Skin of body (tissue), 2 donors: ENCODE measurements around the gene DCTN2. TPM values are rescaled to one million over a fixed set of nuclear protein-coding genes. Genes with fewer than 3 reads are reported as not detected.
"Not testable (repeated sequence)": the region's sequence is repeated elsewhere in the genome, so short reads cannot be mapped to it uniquely, and the experiment has no call there.

Source experiments
- DNase-seq: peaks from one replicate; lab custom pipeline; 2025; lab: John Stamatoyannopoulos, UW
- total RNA-seq: library from RNA; depleted of rRNA; stranded (reverse); fragments of >200 nt; gene quantifications from one replicate; pipeline ENCODE4 v1.2.3, GENCODE V29; 2014

DCTN2 gene
- total RNA-seq, 1 donor from 2014 or later = 62.0 TPM

DNA sequence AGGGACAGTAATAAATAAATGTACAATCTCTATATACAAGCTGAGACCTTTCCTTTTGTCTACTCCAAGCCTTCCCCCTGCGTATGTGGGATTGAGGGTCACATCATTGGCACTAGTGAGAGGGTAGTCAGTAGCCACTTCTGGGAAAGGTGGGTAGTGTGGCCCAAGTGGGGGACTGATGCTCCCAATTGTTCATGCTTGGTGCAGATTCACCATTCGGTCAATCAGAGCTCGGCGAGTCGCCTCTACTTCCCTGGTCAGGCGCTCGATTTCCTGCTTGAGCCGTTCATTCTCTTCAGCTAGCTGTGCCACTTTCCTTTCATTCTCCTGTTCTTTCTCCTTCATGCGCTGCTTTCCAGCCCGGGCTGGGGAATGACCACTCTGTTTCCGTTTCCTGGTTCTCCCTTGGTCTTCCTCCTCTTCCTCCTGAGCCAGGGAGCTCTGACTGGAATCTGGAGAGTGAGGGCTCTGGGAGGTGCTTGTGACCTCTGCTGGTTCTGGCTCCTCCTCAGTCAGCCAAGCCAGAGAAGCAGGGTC is 30.3 kb downstream of the DCTN2 start:
- DNase-seq = no peak

DNA sequence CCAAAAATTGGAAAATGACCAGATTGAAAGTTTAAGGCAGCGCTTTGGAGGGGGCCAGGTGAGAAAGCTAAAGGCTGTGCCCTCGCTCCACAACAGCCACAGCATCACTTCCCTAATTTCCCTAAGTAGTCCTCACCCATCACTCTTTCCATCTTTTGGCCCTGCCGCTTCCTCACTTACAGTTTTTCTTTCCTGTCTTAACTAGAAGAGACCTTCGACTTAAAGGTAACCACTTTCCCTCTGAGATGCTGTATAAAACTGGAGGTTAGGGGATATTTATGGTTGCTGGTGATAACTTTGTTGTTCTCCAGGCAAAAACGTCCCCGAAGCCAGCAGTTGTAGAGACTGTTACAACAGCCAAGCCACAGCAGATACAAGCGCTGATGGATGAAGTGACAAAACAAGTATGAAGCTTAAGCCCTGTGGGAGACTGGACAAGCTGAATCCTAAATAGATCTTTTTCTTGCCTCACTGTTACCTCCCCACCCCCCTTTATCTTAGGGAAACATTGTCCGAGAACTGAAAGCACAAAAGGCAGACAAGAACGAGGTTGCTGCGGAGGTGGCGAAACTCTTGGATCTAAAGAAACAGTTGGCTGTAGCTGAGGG is 31.0 kb downstream of the DCTN2 start:
- no peak for DNase-seq

DNA sequence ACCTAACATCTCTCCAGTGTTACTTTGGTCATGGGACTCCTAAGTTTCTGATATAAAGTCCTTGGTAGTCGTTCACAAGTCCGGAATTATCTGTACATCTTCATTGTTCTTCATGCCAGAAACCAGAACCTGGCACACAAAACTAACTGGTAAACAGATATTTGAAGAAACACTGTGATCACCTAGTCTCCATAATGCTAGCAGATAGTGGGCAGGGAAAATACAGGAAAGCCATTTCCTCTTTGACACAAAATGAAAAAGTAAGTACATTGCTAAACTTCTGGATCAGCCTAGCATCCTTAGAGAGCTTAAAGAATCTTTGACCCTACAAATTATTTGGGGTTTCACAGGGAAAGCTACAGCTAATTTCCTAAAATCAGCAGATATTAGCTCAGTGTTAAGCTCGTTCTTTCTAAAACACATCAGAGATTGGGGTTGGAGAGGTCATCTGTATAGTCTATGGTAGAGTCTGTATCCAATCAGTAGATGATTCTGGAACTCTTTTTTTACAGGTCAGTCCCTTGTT is 31.5 kb downstream of the DCTN2 start:
- DNase-seq = no peak

DNA sequence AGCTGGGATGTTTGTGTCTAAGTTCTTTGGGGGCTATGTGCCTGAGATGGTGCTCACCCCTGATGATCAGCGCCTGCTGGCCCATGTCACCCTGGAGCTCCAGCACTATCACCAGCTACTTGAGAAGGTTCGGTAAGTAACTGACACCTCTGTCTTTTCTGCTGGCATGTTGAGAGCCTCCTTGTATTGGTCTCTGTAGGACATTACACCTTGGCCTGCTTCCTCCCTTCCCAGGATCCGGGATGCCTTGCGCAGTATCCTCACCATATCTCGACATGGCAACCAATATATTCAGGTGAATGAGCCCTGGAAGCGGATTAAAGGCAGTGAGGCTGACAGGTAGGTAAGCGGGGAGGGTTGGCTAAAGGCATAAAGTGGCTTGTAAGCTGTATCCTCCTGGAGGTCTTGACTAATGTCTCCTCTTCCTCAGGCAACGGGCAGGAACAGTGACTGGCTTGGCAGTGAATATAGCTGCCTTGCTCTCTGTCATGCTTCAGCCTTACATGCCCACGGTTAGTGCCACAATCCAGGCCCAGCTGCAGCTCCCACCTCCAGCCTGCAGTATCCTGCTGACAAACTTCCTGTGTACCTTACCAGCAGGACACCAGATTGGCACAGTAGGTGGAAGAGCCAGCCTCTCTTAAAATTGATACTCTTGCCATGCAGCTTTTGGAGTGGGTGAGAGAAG is 32.1 kb downstream of the DCTN2 start:
- no peak for DNase-seq

DNA sequence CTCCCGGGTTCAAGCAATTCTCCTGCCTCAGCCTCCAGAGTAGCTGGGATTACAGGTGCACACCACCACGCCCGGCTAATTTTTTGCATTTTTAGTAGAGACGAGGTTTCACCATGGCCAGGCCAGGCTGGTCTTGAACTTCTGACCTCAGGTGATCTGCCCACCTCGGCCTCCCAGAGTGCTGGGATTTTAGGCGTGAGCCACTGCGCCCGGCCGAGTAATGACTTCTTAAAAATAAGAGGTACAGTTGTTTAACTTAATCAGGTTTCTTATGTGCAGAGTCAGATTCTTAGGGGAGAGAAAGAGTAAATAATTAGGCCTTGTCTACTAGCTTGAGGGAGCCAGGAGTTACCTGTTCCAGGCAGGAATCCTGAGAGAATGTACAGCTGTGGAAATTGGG is 32.7 kb downstream of the DCTN2 start:
- not testable (repeated sequence) for DNase-seq

DNA sequence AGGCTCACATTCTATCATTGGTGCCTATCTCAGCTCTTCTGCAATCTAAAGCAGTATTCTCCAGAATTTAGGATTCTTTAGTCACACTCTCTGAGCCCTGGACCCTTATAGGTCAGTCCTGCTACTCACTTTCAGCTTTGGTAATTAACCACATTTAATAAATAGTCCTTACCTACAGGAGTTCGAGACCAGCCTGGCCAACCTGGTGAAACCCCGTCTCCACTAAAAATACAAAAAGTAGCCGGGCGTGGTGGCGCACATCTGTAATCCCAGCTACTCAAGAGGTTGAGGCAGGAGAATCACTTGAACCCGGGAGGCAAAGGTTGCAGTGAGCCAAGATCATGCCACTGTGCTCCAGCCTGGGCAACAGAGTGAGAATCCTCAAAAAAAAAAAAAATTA is 33.3 kb downstream of the DCTN2 start:
- not testable (repeated sequence) for DNase-seq

DNA sequence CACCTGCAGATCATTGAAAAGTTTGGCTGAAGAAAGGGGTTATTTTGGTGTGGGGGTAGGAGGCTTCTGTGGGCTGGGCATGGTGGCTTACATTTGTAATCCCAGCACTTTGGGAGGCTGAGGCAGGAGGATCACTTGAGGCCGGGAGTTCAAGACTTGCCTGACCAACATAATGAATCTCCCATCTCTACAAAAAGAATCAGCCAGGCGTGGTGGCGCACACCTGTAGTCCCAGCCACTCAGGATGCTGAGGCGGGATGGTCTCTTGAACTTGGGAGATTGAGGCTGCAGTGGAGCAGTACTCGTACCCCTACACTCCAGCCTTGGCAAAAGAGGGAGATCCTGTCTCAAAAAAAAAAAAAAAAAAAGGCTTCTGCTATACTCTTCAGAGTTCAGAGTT is 33.7 kb downstream of the DCTN2 start:
- no peak for DNase-seq

DNA sequence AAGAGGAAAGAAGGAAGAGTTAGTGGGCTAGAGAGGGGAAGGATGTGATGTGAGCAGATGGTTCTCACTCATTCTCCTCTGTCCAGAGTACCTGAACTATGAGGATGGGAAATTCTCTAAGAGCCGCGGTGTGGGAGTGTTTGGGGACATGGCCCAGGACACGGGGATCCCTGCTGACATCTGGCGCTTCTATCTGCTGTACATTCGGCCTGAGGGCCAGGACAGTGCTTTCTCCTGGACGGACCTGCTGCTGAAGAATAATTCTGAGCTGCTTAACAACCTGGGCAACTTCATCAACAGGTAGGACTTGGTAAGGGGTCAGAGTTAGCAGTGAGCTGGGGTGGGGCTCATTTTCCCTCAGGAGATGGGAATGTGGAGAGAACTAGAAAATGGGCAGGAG is 34.3 kb downstream of the DCTN2 start:
- DNase-seq = no peak

DNA sequence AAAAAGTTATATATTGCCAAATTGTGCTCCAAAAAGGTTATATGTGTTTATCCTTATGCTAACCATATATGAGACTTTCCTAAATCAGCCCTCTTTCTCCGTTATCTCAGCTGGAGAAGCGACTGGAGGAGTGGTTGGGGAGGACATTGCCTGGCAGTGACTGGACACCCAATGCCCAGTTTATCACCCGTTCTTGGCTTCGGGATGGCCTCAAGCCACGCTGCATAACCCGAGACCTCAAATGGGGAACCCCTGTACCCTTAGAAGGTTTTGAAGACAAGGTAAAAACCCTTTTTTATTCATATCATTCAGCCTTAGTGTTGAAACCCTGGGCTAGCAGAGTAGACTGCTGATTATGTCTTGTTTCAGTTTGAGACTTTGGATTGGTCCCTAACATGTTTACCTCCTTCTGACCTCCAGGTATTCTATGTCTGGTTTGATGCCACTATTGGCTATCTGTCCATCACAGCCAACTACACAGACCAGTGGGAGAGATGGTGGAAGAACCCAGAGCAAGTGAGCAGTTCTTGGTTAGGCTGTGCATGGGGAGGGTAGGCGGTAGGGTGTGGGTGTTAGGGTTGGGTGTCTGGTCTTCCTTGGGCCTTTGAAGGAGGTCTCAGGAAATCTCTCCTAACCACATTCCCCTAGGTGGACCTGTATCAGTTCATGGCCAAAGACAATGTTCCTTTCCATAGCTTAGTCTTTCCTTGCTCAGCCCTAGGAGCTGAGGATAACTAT is 35.2 kb downstream of the DCTN2 start:
- DNase-seq = no peak

DNA sequence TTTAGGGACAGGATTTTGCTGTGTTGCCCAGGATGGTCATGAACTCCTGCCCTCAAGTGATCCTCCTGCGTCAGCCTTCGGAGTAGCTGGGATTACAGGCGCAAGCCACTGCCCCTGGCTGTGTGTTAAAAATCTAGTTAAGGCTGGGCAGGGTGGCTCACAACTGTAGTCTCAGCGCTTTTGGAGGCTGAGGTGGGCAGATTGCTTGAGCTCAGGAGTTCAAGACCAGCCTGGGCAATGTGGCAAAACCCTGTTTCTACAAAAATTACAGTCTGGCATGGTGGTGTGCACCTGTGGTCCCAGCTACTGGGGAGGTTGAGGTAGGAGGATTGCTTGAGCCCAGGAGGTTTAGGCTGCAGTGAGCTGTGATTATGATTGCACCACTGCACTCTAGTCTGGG is 35.8 kb downstream of the DCTN2 start:
- DNase-seq = no peak

DNA sequence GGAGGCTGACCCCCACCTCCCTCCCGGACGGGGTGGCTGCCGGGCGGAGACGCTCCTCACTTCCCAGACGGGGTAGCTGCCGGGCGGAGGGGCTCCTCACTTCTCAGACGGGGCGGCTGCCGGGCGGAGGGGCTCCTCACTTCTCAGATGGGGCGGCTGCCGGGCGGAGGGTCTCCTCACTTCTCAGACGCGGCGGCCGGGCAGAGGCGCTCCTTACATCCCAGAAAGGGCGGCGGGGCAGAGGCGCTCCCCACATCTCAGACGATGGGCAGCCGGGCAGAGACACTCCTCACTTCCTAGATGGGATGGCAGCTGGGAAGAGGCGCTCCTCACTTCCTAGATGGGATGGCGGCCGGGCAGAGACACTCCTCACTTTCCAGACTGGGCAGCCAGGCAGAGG is 39.2 kb downstream of the DCTN2 start:
- DNase-seq = not testable (repeated sequence)

DNA sequence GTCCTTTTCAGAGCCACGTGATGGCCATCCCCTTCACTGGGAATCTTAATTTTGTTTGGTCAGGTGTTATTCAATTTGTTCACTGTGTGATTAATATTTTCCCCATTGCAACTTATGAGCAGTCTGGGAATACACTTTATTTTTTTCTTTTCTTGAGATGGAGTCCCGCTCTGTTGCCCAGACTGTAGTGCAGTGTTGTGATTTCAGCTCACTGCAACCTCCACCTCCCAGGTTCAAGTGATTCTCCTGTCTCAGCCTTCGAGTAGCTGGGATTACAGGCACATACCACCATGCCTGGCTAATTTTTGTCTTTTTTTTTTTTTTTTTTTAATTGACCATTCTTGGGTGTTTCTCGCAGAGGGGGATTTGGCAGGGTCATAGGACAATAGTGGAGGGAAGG is 40.5 kb downstream of the DCTN2 start:
- not testable (repeated sequence) for DNase-seq

DNA sequence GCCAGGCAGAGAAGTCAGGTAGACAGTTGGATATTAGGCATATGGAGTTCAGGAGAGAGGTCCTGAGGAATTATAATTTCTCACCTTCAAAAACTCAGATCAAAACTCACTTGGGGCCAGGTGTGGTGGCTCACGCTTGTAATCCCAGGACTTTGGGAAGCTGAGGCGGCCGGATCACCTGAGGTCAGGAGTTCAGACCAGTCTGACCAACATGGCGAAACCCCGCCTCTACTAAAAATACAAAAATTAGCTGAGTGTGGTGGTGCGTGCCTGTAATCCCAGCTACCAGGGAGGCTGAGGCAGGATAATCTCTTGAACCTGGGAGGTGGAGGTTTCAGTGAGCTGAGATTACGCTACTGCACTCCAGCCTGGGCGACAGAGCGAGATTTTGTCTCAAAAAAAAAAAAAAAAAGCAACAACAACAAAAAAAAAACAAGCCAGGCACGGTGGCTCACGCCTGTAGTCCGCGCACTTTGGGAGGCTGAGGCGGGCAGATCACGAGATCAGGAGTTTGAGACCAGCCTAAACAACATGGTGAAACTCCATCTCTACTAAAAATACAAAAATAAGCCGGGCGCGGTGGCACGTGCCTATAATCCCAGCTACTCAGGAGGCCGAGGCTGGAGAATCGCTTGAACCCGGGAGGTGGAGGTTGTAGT is 44.6 kb downstream of the DCTN2 start:
- DNase-seq = not testable (repeated sequence)

DNA sequence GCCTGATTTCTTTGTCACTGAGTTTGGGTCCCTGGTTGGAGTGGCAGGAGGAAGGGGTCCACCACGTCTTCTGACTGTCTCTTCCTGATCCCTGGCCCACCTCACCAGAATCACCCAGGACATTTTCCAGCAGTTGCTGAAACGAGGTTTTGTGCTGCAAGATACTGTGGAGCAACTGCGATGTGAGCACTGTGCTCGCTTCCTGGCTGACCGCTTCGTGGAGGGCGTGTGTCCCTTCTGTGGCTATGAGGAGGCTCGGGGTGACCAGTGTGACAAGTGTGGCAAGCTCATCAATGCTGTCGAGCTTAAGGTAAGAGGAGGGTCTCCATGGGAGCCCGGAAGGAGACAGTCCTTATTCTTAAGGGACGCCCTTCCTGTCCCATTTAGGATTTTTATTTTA is 46.8 kb downstream of the DCTN2 start:
- no peak for DNase-seq

DNA sequence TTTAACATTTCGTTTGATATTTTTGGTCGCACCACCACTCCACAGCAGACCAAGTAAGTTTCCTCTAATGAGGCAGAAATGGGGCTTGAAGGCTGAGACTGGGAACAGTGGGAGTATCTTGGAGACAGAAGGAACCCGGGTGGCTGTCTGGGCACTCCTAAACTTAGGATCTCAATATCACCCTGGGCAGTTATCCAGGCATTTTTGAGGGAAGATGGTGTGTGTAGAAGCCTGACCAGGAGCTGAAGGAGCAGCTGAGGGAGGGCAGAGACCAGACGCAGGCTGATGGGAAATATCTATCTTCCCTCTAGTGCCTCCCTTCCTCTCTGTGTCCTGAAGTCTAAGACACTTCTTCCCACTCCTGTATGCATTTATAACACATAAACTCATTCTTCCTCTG is 48.4 kb downstream of the DCTN2 start:
- no peak for DNase-seq

DNA sequence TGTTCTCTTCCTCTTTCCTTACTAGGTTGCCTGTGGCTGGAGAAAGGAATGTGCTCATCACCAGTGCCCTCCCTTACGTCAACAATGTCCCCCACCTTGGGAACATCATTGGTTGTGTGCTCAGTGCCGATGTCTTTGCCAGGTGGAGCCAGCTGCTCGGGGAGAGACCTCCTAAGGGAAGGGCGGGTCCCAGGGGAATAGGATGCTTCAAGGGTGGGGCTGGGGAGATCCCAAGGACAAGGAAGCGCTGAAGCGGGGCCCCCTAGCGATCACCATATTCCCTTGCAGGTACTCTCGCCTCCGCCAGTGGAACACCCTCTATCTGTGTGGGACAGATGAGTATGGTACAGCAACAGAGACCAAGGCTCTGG is 48.9 kb downstream of the DCTN2 start:
- DNase-seq = no peak

DNA sequence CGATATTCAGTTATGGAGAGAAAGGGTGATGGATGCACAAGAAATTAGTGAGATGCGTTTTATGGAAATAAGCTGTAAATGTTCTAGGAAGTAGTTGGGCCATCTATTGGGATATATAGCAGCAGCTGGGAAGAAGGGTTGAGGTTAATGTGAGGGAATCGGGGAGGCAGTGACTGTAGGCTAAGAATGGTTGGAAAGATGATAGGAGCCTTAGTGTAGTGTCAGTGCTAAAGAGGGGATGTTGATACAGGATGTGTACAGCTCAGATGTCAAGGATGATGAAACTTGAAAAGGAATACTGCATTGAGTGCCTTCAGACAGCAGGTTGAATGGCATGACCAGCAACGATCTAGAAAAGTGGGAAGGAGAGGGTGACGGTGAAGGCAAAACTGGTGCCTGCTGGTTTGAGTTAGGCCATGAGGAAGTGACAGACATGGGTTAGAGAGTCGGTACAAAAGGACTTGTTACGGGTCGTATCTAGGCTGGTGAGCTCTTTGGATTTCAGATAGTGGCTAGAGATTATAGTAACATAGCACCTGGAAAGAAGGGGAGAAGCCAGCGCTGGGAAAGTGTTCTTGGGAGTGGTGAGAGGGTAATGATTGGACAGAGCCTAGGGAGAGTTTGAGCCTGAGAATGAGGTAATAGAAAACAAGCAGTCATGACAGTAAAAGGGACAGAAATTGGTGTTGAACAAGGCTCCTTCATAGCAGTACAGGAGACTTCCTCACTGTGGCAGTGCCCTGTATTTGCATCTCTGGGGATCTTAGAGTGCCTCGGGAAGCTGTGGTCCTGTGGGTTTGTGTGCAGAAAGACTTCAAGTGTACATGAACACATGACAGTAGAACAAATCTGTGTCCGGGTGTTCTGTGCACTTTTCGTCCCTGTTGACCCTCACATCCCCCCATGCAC is 49.5 kb downstream of the DCTN2 start:
- DNase-seq = no peak

DNA sequence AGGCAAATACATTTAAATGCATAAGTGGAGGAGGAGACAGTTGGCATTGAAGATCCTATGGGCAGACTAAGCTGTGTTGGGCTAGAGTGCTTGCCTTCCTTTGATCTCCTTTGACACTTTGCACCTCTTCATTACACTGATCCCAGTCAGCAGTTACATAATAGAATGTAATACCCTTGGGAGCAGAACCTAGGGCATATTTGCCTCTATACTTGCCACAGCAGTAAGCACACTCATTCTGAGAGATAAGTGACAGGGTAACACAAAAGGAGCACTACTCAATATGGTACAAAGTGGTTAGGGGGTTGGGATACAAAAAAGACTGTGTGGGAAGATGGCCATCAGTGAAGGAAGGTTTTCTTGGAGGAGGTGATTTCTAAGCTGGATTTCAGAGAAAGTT is 50.2 kb downstream of the DCTN2 start:
- no peak for DNase-seq

DNA sequence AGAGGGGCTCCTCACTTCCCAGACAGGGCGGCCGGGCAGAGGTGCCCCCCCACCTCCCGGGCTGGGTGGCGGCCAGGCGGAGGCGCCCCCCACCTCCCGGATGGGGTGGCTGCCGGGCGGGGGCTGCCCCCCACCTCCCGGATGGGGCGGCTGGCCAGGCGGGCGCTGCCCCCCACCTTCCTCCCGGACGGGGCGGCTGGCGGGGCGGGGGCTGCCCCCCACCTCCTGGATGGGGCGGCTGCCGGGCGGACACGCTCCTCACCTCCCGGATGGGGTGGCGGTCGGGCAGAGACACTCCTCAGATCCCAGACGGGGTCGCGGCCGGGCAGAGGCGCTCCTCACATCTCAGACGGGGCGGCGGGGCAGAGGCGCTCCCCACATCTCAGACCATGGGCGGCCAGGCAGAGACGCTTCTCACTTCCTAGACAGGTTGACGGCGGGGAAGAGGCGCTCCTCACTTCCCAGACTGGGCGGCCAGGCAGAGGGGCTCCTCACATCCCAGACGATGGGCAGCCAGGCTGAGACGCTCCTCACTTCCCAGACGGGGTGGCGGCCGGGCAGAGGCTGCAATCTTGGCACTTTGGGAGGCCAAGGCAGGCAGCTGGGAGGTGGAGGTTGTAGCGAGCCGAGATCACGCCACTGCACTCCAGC is 51.8 kb downstream of the DCTN2 start:
- not testable (repeated sequence) for DNase-seq
